C4-2B (cell line): ENCODE data around the gene TSG101.

Experiments
- CTCF ChIP-seq: fragments of 450-650 bp; conservative IDR thresholded peaks from 2 replicates; pipeline ENCODE4 v1.5.1; 2017; ENCODE audit warnings: mild to moderate bottlenecking
- ZFX ChIP-seq: fragments of 450-650 bp; IDR thresholded peaks from 2 replicates; pipeline ENCODE4 v1.6.1; 2017

- TF ChIP-seq CTCF: no peak
- no peak for TF ChIP-seq ZFX
These were observed 33.4 kb downstream of the TSG101 start for GRCh38 chr11:18493310-18493709.
